Ramos (cell line): ENCODE measurements around the gene SUCLA2.

Experiments
- in situ Hi-C: fragments of 300-500 bp; cut with MboI; formaldehyde crosslinking; loops from one replicate; pipeline ENCODE4 v1.14.3; 2022; ENCODE audit warnings: low sequenced_read_pairs; ENCODE audit not compliant: unreplicated experiment

SUCLA2 gene

GRCh38 chr13:47908197-47908902 lies 92.7 kb downstream of the SUCLA2 start:
- in situ Hi-C loops = no loop called here

- in situ Hi-C loops = no loop called here
These were observed 96.2 kb downstream of the SUCLA2 start for GRCh38 chr13:47904891-47905290.

- in situ Hi-C loops = no loop called here
These were observed 96.8 kb downstream of the SUCLA2 start for GRCh38 chr13:47904241-47904640.

- in situ Hi-C loops = no loop called here
These were observed 97.2 kb downstream of the SUCLA2 start for GRCh38 chr13:47903836-47904235.

GRCh38 chr13:47901441-47901840 lies 99.6 kb downstream of the SUCLA2 start:
- in situ Hi-C loops = no loop called here

GRCh38 chr13:47898080-47898479 lies 103.0 kb downstream of the SUCLA2 start:
- in situ Hi-C loops = no loop called here

GRCh38 chr13:47897411-47898050 lies 103.5 kb downstream of the SUCLA2 start:
- in situ Hi-C loops = no loop called here

GRCh38 chr13:47896546-47896945 lies 104.5 kb downstream of the SUCLA2 start:
- in situ Hi-C loops = no loop called here

- in situ Hi-C loops = no loop called here
These were observed 105.0 kb downstream of the SUCLA2 start for GRCh38 chr13:47896111-47896510.

- in situ Hi-C loops = no loop called here
These were observed 107.5 kb downstream of the SUCLA2 start for GRCh38 chr13:47893527-47893926.
